HepG2 (cell line): ENCODE results near the gene DISP2. TPM values are rescaled to one million over a fixed set of nuclear protein-coding genes. Genes with fewer than 3 reads are reported as not detected.

Experiments
- BORCS8-MEF2B ChIP-seq: sonication (generic); formaldehyde crosslinking; IDR thresholded peaks from 2 replicates; pipeline ENCODE4 v1.8.0; 2022; ENCODE audit warnings: mild to moderate bottlenecking, missing genetic modification reagents
- CHD2 ChIP-seq: IDR thresholded peaks from 2 replicates; pipeline ENCODE4 v1.6.1; 2011; ENCODE audit warnings: low read depth, low read length, improper control_type of control experiment
- ETV5 ChIP-seq: IDR thresholded peaks from 2 replicates; pipeline ENCODE4 v1.6.1; 2018; ENCODE audit warnings: missing biosample characterization, missing genetic modification reagents, inconsistent platforms, borderline replicate concordance
- GABPB1 ChIP-seq: IDR thresholded peaks from 2 replicates; pipeline ENCODE4 v1.6.1; 2016; ENCODE audit warnings: mild to moderate bottlenecking, missing genetic modification reagents, moderate library complexity, missing compliant biosample characterization
- GATAD2A ChIP-seq: IDR thresholded peaks from 2 replicates; pipeline ENCODE4 v1.6.1; 2016
- HNF4A ChIP-seq: sonication (generic); formaldehyde crosslinking; IDR thresholded peaks from 2 replicates; pipeline ENCODE4 v1.4.0; 2020; ENCODE audit warnings: missing genetic modification reagents
- KDM6A ChIP-seq: IDR thresholded peaks from 2 replicates; pipeline ENCODE4 v1.6.1; 2016; ENCODE audit warnings: low read depth
- MAF1 ChIP-seq: sonication (generic); formaldehyde crosslinking; IDR thresholded peaks from 2 replicates; pipeline ENCODE4 v1.5.0; 2020; ENCODE audit warnings: missing genetic modification reagents, borderline replicate concordance
- MAZ ChIP-seq, 2 experiments: sonication (generic) in 1 of 2; formaldehyde crosslinking in 1 of 2; IDR thresholded peaks; 2 replicates each; pipeline versions ENCODE4 v1.5.0 to v1.6.1; 2012 to 2020; ENCODE audit warnings: low read depth in 2 of 2, mild to moderate bottlenecking in 2 of 2, borderline replicate concordance in 1 of 2, improper control_type of control experiment in 1 of 2, low read length in 1 of 2, missing genetic modification reagents in 1 of 2, moderate library complexity in 1 of 2
- MEIS2 ChIP-seq: sonication (generic); formaldehyde crosslinking; IDR thresholded peaks from 2 replicates; pipeline ENCODE4 v1.9.0; 2021; ENCODE audit warnings: mild to moderate bottlenecking, missing genetic modification reagents
- SOX6 ChIP-seq, 2 experiments: fragments of 450-650 bp in 1 of 2; sonication (generic) in 1 of 2; formaldehyde crosslinking in 1 of 2; IDR thresholded peaks; 2 replicates each; pipeline versions ENCODE4 v1.4.0 to v1.6.1; 2017 to 2020; ENCODE audit warnings: antibody characterized with exemption in 1 of 2, mild to moderate bottlenecking in 1 of 2, missing genetic modification reagents in 1 of 2
- SP1 ChIP-seq, 2 experiments: fragments of 450-650 bp in 1 of 2; sonication (generic) in 1 of 2; formaldehyde crosslinking in 1 of 2; IDR thresholded peaks; 2 replicates each; pipeline versions ENCODE4 v1.4.0 to v1.6.1; 2016 to 2020; ENCODE audit warnings: missing genetic modification reagents in 1 of 2
- ZFP1 ChIP-seq: IDR thresholded peaks from 2 replicates; pipeline ENCODE4 v1.6.1; 2016
- ZIK1 ChIP-seq: sonication (generic); formaldehyde crosslinking; IDR thresholded peaks from 2 replicates; pipeline ENCODE4 v1.5.0; 2020; ENCODE audit warnings: mild to moderate bottlenecking, low read depth, missing genetic modification reagents, borderline replicate concordance
- ZNF33B ChIP-seq: sonication (generic); formaldehyde crosslinking; IDR thresholded peaks from 2 replicates; pipeline ENCODE4 v1.5.1; 2020; ENCODE audit warnings: mild to moderate bottlenecking, missing genetic modification reagents
- ZNF446 ChIP-seq: sonication (generic); formaldehyde crosslinking; IDR thresholded peaks from 2 replicates; pipeline ENCODE4 v1.5.0; 2020; ENCODE audit warnings: mild to moderate bottlenecking, missing genetic modification reagents
- ZNF543 ChIP-seq: sonication (generic); formaldehyde crosslinking; IDR thresholded peaks from 2 replicates; pipeline ENCODE4 v1.4.0; 2020; ENCODE audit warnings: mild to moderate bottlenecking, missing genetic modification reagents
- ZNF605 ChIP-seq: sonication (generic); formaldehyde crosslinking; IDR thresholded peaks from 2 replicates; pipeline ENCODE4 v1.8.0; 2022; ENCODE audit warnings: mild to moderate bottlenecking, missing genetic modification reagents
- ZNF615 ChIP-seq: sonication (generic); formaldehyde crosslinking; IDR thresholded peaks from 2 replicates; pipeline ENCODE4 v1.5.0; 2020; ENCODE audit warnings: mild to moderate bottlenecking, missing genetic modification reagents, borderline replicate concordance
- ZNF619 ChIP-seq: sonication (generic); formaldehyde crosslinking; IDR thresholded peaks from 2 replicates; pipeline ENCODE4 v1.4.0; 2020; ENCODE audit warnings: mild to moderate bottlenecking, missing genetic modification reagents
- ZNF713 ChIP-seq: sonication (generic); formaldehyde crosslinking; IDR thresholded peaks from 2 replicates; pipeline ENCODE4 v1.4.0; 2020; ENCODE audit warnings: mild to moderate bottlenecking, missing genetic modification reagents
- ZNF720 ChIP-seq: sonication (generic); formaldehyde crosslinking; IDR thresholded peaks from 2 replicates; pipeline ENCODE4 v1.4.0; 2020; ENCODE audit warnings: missing genetic modification reagents
- ZNF75D ChIP-seq: sonication (generic); formaldehyde crosslinking; IDR thresholded peaks from 2 replicates; pipeline ENCODE4 v1.8.1; 2023; ENCODE audit warnings: missing genetic modification reagents, mild to moderate bottlenecking, borderline replicate concordance
- polyA plus RNA-seq, 8 experiments: library from polyadenylated mRNA; depleted of rRNA in 3 of 8; stranded (reverse) in 7 of 8; unstranded in 1 of 8; fragments of >200 nt; fragmentation: Illumina TruSeq in 4 of 8; extraction: Trizol in 4 of 8; gene quantifications; 2 replicates each; pipeline versions ENCODE4 v1.2.1 to v1.2.3, GENCODE V29; 2011 to 2016; ENCODE audit warnings: low read depth in 4 of 8, missing spikeins in 1 of 8, mixed read lengths in 1 of 8; ENCODE audit not compliant: insufficient read depth in 1 of 8
- total RNA-seq, 5 experiments: library from RNA; depleted of rRNA; stranded (reverse); fragments of >200 nt; fragmentation: Illumina TruSeq; extraction: Trizol; gene quantifications; 2 replicates each; pipeline ENCODE4 v1.2.3, GENCODE V29; 2016; ENCODE audit warnings: low read depth in 1 of 5
- TF ChIP-seq, protein P1 (sequence below): conservative IDR thresholded peaks from 2 replicates; pipeline ENCODE4 v1.6.1; 2018; ENCODE audit warnings: missing genetic modification reagents
- TF ChIP-seq, protein P2 (sequence below): sonication (generic); formaldehyde crosslinking; IDR thresholded peaks from 2 replicates; pipeline ENCODE4 v1.8.0; 2022; ENCODE audit warnings: mild to moderate bottlenecking, missing genetic modification reagents

The DISP2 gene
- total and polyA plus RNA-seq, 2 of the 13 experiments (the other 11 are each of a cell fraction or from before 2014, with no cell fraction given): 0.09 to 0.32 TPM

DNA sequence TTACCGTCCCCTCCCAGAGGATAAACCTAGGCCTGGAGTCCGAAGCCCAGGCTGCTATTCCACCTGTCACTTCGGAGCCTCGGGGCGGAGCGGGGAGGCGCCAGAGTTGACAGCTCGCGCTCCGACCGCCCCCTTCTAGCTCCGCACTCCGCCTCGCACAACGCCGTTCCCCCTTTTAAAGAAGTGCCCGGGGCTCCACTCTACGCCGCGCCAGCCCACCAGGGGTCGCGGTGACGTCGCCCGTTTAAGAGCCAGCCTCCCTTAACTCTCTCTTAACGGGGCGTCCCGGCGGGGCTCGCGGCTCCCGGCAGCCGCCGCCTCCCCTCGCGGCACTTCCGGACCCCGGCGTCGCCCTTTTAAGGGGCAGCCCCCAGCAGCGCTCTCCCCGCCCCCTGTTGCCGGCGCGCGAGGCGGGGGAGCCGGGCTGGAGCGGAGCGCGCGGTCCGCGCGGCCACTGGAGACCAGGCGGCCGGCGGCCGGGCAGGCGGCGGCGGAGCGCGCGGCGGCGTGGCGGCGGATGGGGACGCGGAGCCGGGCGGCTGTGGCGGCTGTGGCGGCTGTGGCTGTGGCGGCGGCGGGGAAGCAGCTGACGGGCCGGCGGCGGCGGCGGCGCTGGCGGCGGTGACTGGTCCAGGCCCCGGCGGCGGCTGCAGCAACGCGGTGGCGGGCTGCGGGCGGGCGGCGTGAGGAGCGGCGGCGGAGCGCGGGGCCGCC, 34.6 kb upstream of the DISP2 start, which contains the start of gene INAFM2 (continued):
- no peak for TF ChIP-seq SP1 (IDR thresholded peaks at IDR 0.05)
- TF ChIP-seq SP1 (CRISPR knock-in tag; IDR thresholded peaks at IDR 0.05): peak; percentile 63
- TF ChIP-seq SOX6 (IDR thresholded peaks at IDR 0.05): no peak
- TF ChIP-seq SOX6 (CRISPR knock-in tag; IDR thresholded peaks at IDR 0.05): peak; percentile 27; the same call in 1 of the 2 replicates
- TF ChIP-seq ZNF33B (CRISPR knock-in tag): 0 out of 2 replicates have a peak, but pooled peaks have one; percentile 33
- peak; percentile 83 for TF ChIP-seq GABPB1
- peak; percentile 45; the same call in 1 of the 2 replicates for TF ChIP-seq MEIS2 (CRISPR knock-in tag)
- no peak for TF ChIP-seq ZNF615 (CRISPR knock-in tag)
- TF ChIP-seq MAZ (IDR thresholded peaks at IDR 0.05; ENCODE audit: borderline replicate concordance, low read depth, low read length): peak; percentile 62; the same call in 1 of the 2 replicates
- TF ChIP-seq MAZ (CRISPR knock-in tag; IDR thresholded peaks at IDR 0.05; ENCODE audit: low read depth): peak; percentile 80
- TF ChIP-seq ETV5 (CRISPR knock-in tag): peak; percentile 85; the same call in 1 of the 2 replicates
- TF ChIP-seq ZNF75D (CRISPR knock-in tag): no peak
- TF ChIP-seq KDM6A (CRISPR knock-in tag): 0 out of 2 replicates have a peak, but pooled peaks have one; percentile 27
- TF ChIP-seq GATAD2A (CRISPR knock-in tag): peak; percentile 31; the same call in 1 of the 2 replicates
- TF ChIP-seq, protein P1, sequence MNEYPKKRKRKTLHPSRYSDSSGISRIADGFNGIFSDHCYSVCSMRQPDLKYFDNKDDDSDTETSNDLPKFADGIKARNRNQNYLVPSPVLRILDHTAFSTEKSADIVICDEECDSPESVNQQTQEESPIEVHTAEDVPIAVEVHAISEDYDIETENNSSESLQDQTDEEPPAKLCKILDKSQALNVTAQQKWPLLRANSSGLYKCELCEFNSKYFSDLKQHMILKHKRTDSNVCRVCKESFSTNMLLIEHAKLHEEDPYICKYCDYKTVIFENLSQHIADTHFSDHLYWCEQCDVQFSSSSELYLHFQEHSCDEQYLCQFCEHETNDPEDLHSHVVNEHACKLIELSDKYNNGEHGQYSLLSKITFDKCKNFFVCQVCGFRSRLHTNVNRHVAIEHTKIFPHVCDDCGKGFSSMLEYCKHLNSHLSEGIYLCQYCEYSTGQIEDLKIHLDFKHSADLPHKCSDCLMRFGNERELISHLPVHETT (CRISPR knock-in tag): no peak
- TF ChIP-seq MAF1 (CRISPR knock-in tag): 0 out of 2 replicates have a peak, but pooled peaks have one; percentile 39
- 0 out of 2 replicates have a peak, but pooled peaks have one; percentile 34 for TF ChIP-seq BORCS8-MEF2B (CRISPR knock-in tag)
- peak; percentile 53; the same call in 1 of the 2 replicates for TF ChIP-seq ZNF543
- TF ChIP-seq ZIK1: no peak
- 0 out of 2 replicates have a peak, but pooled peaks have one; percentile 1 for TF ChIP-seq ZNF619 (CRISPR knock-in tag)
- TF ChIP-seq, protein P2, sequence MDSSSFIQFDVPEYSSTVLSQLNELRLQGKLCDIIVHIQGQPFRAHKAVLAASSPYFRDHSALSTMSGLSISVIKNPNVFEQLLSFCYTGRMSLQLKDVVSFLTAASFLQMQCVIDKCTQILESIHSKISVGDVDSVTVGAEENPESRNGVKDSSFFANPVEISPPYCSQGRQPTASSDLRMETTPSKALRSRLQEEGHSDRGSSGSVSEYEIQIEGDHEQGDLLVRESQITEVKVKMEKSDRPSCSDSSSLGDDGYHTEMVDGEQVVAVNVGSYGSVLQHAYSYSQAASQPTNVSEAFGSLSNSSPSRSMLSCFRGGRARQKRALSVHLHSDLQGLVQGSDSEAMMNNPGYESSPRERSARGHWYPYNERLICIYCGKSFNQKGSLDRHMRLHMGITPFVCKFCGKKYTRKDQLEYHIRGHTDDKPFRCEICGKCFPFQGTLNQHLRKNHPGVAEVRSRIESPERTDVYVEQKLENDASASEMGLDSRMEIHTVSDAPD (CRISPR knock-in tag): no peak
- 0 out of 2 replicates have a peak, but pooled peaks have one; percentile 40 for TF ChIP-seq CHD2
- peak; percentile 44; the same call in 1 of the 2 replicates for TF ChIP-seq ZNF605 (CRISPR knock-in tag)
- no peak for TF ChIP-seq ZNF713 (CRISPR knock-in tag)
- peak; percentile 51; the same call in 1 of the 2 replicates for TF ChIP-seq ZFP1 (CRISPR knock-in tag)
- TF ChIP-seq ZNF446 (CRISPR knock-in tag): 0 out of 2 replicates have a peak, but pooled peaks have one; percentile 23
- TF ChIP-seq ZNF720 (CRISPR knock-in tag): no peak
- TF ChIP-seq HNF4A (CRISPR knock-in tag): no peak
